Astrocyte of the cerebellum (primary cell): ENCODE data around the gene CFAP57.
"Not testable (repeated sequence)": the region's sequence is repeated elsewhere in the genome, so short reads cannot be mapped to it uniquely, and the experiment has no call there.

Source experiments
- DNase-seq: peaks from one replicate; pipeline ENCODE4 v3.0.0-alpha.2; 2011; ENCODE audit warnings: low read depth
- H3K4me3 ChIP-seq: 2 replicates; pipeline ENCODE4 v1.5.1; 2011; ENCODE audit warnings: mild to moderate bottlenecking, low read depth, low read length, moderate library complexity
- in situ Hi-C: cut with HindIII; loops from 2 replicates; pipeline ENCODE4 v1.10.0; 2017; ENCODE audit warnings: low sequenced_read_pairs
- TF ChIP-seq, protein P1 (sequence below): IDR thresholded peaks from 2 replicates; pipeline ENCODE4 v1.5.1; 2012; ENCODE audit warnings: low read length, low read depth, moderate library complexity, mild to moderate bottlenecking; ENCODE audit errors: missing control alignments

CFAP57 gene

DNA sequence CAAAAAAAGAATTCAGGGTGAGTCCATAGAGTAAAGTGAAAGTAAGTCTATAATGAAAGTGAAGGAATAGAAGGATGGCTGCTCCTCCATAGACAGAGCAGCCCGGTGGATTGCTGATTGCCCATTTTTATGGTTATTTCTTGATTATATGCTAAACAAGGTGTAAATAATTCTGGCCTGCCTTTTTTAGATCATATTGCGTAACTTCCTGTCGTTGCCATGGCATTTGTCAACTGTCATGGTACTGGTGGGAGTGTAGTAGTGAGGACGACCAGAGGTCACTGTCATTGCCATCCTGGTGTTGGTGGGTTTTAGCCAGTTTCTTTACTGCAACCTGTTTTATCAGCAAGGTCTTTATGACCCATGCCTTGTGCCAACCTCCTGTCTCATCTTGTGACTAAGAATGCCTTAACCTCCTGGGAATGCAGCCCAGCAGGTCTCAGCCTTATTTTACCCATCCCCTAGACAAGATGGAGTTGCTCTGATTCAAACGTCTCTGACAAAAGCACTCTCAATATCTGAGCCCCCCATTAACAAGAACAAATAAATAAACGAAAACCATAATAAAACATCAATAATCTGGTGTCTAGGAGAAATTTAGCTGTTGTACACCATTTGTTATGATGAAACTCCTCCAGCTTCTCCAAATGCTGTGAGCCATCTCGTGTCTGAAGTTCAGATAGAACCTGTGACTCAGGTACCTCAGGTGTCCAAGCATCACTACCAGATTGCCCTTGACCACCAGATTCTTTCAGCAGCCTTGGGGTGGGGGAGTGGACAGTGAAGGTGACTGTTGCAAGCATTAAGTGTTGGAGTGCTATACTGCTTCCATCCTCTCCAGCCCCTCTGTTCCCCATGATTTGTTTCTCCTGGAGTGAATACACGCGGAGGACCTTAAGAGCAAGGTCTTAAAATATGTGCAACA is 36.0 kb upstream of the CFAP57 start:
- DNase-seq, result no peak
- TF ChIP-seq, protein P1, sequence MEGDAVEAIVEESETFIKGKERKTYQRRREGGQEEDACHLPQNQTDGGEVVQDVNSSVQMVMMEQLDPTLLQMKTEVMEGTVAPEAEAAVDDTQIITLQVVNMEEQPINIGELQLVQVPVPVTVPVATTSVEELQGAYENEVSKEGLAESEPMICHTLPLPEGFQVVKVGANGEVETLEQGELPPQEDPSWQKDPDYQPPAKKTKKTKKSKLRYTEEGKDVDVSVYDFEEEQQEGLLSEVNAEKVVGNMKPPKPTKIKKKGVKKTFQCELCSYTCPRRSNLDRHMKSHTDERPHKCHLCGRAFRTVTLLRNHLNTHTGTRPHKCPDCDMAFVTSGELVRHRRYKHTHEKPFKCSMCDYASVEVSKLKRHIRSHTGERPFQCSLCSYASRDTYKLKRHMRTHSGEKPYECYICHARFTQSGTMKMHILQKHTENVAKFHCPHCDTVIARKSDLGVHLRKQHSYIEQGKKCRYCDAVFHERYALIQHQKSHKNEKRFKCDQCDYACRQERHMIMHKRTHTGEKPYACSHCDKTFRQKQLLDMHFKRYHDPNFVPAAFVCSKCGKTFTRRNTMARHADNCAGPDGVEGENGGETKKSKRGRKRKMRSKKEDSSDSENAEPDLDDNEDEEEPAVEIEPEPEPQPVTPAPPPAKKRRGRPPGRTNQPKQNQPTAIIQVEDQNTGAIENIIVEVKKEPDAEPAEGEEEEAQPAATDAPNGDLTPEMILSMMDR, result no peak
- in situ Hi-C loops, result no loop called here
- H3K4me3 ChIP-seq, result no peak overlapping the region

DNA sequence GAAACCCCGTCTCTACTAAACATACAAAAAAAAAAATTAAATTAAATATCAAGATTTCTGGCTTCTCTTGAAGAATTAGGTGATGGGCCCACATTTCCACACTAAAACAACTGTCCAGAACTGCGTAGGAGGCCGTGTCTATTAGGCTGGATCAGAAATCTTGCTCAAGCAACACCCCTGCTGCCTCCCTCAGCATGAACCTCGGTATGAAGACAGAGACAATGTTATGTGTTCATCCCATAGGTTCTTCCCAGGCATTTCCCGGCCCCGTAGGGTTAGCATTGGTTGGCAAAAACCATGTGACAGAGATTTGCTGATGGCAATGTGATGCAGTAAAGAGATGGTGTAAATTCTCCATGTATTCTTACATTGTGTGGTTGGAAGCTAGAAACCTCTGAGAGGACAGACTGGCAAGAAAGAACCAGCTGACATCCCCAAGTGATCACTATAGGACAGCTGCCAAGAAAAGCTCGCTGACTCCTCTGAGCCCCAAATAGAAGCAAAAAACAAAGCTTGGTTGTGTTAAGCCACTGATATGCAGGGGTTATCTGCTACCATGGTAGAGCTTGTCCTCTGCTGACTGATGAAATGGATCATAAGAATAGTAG is 34.6 kb upstream of the CFAP57 start:
- TF ChIP-seq, protein P1, result no peak
- in situ Hi-C loops, result no loop called here
- no peak overlapping the region for H3K4me3 ChIP-seq
- DNase-seq, result no peak

DNA sequence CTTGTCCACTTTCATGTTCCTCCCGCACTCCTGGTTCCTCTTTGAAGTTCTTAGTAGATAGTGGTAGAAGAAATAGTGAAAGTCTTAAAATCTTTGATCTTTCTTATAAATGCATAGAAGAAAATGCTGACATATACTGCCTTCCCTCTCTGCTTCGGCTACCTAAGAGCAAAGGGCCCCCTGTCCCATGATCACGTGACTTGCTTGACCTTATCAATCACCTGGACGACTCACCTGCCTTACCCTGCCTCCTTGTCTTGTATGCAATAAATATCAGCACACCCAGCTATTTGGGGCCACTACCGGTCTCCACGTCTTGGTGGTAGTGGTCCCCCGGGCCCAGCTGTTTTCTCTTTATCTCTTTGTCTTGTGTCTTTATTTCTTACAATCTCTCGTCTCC is 32.8 kb upstream of the CFAP57 start:
- DNase-seq, in situ Hi-C loops: not testable (repeated sequence)

DNA sequence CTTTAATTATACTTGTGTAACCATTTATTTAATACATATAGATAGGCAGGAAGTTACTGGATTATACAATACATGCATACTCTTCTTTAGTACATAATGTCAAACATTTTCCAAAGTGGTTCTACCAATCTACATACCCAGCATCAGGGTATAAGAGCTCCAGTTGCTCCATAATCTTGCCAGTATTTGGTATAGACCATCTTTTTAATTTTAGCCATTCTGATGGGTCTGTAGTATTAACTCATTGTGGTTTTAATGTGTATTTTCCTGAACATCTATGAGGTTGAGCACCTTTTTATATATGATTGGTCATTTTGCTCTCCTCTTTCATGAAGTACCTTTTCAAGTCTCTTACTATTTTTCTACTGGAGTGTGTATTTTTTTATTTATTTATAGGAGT is 32.1 kb upstream of the CFAP57 start:
- in situ Hi-C loops, result no loop called here
- TF ChIP-seq, protein P1, result no peak
- H3K4me3 ChIP-seq, result no peak overlapping the region
- DNase-seq, result no peak

More for the DNA sequence above, 32.8 kb upstream of the CFAP57 start:
- H3K4me3 ChIP-seq, result not testable (repeated sequence)

DNA sequence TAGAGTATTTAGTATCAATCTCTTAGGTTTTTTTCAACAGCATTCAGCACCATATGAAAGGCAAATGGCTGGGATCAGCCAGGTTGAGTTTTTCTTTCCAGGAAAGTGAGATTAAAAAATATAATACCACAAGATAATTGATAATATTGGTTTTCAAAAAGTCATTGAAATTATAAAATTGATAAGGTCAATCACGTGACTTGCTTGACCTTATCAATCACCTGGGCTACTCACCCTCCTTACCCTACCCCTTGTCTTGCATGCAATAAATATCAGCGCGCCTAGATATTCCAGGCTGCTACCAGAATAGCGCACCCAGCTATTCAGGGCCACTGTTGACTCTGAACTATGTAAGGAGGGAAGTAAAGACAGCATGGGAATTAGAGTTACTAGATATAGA is 31.5 kb upstream of the CFAP57 start:
- TF ChIP-seq, protein P1, result no peak
- no peak overlapping the region for H3K4me3 ChIP-seq
- DNase-seq, result no peak
- in situ Hi-C loops, result no loop called here

DNA sequence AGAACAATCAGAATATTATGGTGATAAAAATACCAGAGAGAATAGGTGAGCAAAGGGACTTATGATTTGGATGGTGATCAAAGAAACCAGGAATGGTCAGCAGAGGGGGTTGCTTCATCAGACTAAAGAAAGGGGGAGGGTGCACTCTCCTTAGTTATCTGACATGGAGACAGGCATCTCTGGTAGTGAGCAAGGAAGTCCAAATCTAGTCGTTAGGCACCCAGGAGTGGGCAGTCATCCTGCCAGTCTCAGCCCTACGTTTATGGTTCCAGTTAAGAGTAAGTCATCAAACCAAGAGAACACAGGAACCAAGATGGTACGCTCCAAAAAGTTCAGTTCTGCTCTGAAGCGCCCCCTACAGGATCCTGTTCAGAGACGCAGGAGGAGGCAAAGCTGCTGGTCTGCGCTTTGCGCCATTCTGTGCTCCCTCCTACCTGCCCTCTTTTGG is 28.7 kb upstream of the CFAP57 start:
- DNase-seq, result no peak
- H3K4me3 ChIP-seq, result no peak overlapping the region
- TF ChIP-seq, protein P1, result no peak
- in situ Hi-C loops, result no loop called here

DNA sequence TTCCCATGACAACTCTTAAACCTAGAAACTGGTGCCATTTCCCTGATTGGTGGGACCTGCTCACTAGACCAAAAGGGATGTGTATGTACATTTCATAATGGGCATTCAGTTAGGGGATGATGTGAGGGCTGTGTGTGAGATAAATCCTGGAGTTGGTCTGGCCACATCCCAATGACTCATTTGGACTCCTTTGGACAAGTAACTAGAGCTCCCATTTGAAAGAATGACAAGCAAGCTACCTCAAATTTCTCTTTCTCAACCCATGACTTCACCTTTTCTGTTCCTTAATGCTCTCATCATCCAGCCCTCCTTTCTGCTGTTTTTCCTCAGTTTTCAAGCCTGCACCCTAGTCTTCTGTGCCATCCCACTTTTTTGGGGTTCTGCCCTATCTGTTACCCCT is 27.9 kb upstream of the CFAP57 start:
- H3K4me3 ChIP-seq, result no peak overlapping the region
- TF ChIP-seq, protein P1, result no peak
- in situ Hi-C loops, result no loop called here
- DNase-seq, result peak; percentile 4
